Stomach smooth muscle (tissue), 2 donors: ENCODE measurements around the gene FFAR2.
"Not testable (repeated sequence)": the region's sequence is repeated elsewhere in the genome, so short reads cannot be mapped to it uniquely, and the experiment has no call there.

Experiments used
- H3K27ac ChIP-seq: one replicate; pipeline ENCODE4 v1.7.0; 2013; ENCODE audit warnings: mild to moderate bottlenecking, low read length, inconsistent platforms
- H3K27me3 ChIP-seq, 2 donors: one replicate each; pipeline ENCODE4 v1.7.0; 2013; ENCODE audit warnings: low read length in 2 of 2; ENCODE audit not compliant: insufficient read depth in 2 of 2, control insufficient read depth in 1 of 2
- H3K36me3 ChIP-seq, 2 donors: one replicate each; pipeline ENCODE4 v1.7.0; 2013; ENCODE audit warnings: low read length in 2 of 2; ENCODE audit not compliant: control insufficient read depth in 2 of 2, insufficient read depth in 2 of 2
- H3K4me1 ChIP-seq: one replicate; pipeline ENCODE4 v1.7.0; 2013; ENCODE audit warnings: low read length; ENCODE audit not compliant: control insufficient read depth, insufficient read depth
- H3K4me3 ChIP-seq, 2 donors: one replicate each; pipeline ENCODE4 v1.7.0; 2013; ENCODE audit warnings: low read length in 2 of 2
- H3K9ac ChIP-seq, 2 donors: one replicate each; pipeline ENCODE4 v1.7.0; 2013; ENCODE audit warnings: low read length in 2 of 2, mild to moderate bottlenecking in 1 of 2
- H3K9me3 ChIP-seq, 2 donors: one replicate each; pipeline ENCODE4 v1.7.0; 2013; ENCODE audit warnings: low read length in 2 of 2; ENCODE audit not compliant: control insufficient read depth in 2 of 2
- donor health status: healthy.
- donor health status: Pancreatic carcinoma.

The FFAR2 gene

GRCh38 chr19:35457173-35457572 lies 9.1 kb downstream of the FFAR2 start:
- H3K27me3 ChIP-seq = no peaks in the 10 kb centered on the region
- H3K27ac ChIP-seq = no peak overlapping the region
- no peak overlapping the region for H3K4me3 ChIP-seq
- H3K9ac ChIP-seq = no peak overlapping the region
- H3K4me1 ChIP-seq = peaks cover 6% of the 10 kb centered on the region
- no peaks in the 10 kb centered on the region for H3K36me3 ChIP-seq
- H3K9me3 ChIP-seq = no peaks in the 10 kb centered on the region

GRCh38 chr19:35458192-35458591 lies 10.1 kb downstream of the FFAR2 start:
- Histone ChIP-seq H3K27ac (no peak overlapping the region), H3K4me3 (no peak overlapping the region), H3K9ac (no peak overlapping the region), H3K9me3 (no peaks in the 10 kb centered on the region), H3K27me3 (no peaks in the 10 kb centered on the region), H3K4me1 (peaks cover 6% of the 10 kb centered on the region), H3K36me3 (no peaks in the 10 kb centered on the region)

- H3K27ac ChIP-seq = no peak overlapping the region
- H3K36me3 ChIP-seq = no peaks in the 10 kb centered on the region
- H3K27me3 ChIP-seq = no peaks in the 10 kb centered on the region
- no peak overlapping the region for H3K4me3 ChIP-seq
- H3K9me3 ChIP-seq = no peaks in the 10 kb centered on the region
- H3K4me1 ChIP-seq = peaks cover 6% of the 10 kb centered on the region
- no peak overlapping the region for H3K9ac ChIP-seq
Measured at GRCh38 chr19:35458731-35459391, 10.8 kb downstream of the FFAR2 start.

GRCh38 chr19:35459414-35460082 lies 11.5 kb downstream of the FFAR2 start:
- no peaks in the 10 kb centered on the region for H3K27me3 ChIP-seq
- H3K9me3 ChIP-seq = no peaks in the 10 kb centered on the region
- H3K4me3 ChIP-seq = peak overlapping the region in 1 of 2 donors; percentile 8
- H3K27ac ChIP-seq = no peak overlapping the region
- H3K9ac ChIP-seq = no peak overlapping the region
- H3K36me3 ChIP-seq = no peaks in the 10 kb centered on the region
- H3K4me1 ChIP-seq = peaks cover 6% of the 10 kb centered on the region

- H3K4me1 ChIP-seq = peaks cover 6% of the 10 kb centered on the region
- H3K9me3 ChIP-seq = no peaks in the 10 kb centered on the region
- H3K9ac ChIP-seq = no peak overlapping the region
- H3K36me3 ChIP-seq = no peaks in the 10 kb centered on the region
- no peaks in the 10 kb centered on the region for H3K27me3 ChIP-seq
- no peak overlapping the region for H3K4me3 ChIP-seq
- no peak overlapping the region for H3K27ac ChIP-seq
Measured at GRCh38 chr19:35460608-35461007, 12.6 kb downstream of the FFAR2 start.

- Histone ChIP-seq H3K27ac (no peak overlapping the region), H3K9ac (no peak overlapping the region), H3K9me3 (no peaks in the 10 kb centered on the region), H3K27me3 (no peaks in the 10 kb centered on the region), H3K4me1 (peaks cover 6% of the 10 kb centered on the region), H3K36me3 (no peaks in the 10 kb centered on the region), H3K4me3 (no peak overlapping the region)
Measured at GRCh38 chr19:35461060-35461459, 13.0 kb downstream of the FFAR2 start.

- H3K4me3 ChIP-seq, H3K36me3 ChIP-seq, H3K9ac ChIP-seq, H3K9me3 ChIP-seq, H3K4me1 ChIP-seq, H3K27ac ChIP-seq, H3K27me3 ChIP-seq: not testable (repeated sequence)
Measured at GRCh38 chr19:35461788-35462187, 13.7 kb downstream of the FFAR2 start.

- Histone ChIP-seq H3K9ac (no peak overlapping the region), H3K27me3 (peaks cover 0 to 2% of the 10 kb centered on the region in 2 donors), H3K4me3 (peak overlapping the region in 1 of 2 donors; percentile 15), H3K4me1 (peaks cover 6% of the 10 kb centered on the region), H3K36me3 (no peaks in the 10 kb centered on the region), H3K9me3 (no peaks in the 10 kb centered on the region), H3K27ac (no peak overlapping the region)
Measured at GRCh38 chr19:35462476-35462953, 14.5 kb downstream of the FFAR2 start.

GRCh38 chr19:35462956-35463355 lies 14.9 kb downstream of the FFAR2 start:
- not testable (repeated sequence) for H3K4me1 ChIP-seq, H3K9me3 ChIP-seq, H3K27ac ChIP-seq, H3K36me3 ChIP-seq, H3K27me3 ChIP-seq, H3K4me3 ChIP-seq, H3K9ac ChIP-seq

GRCh38 chr19:35466259-35466658 lies 18.2 kb downstream of the FFAR2 start:
- peaks cover 2 to 4% of the 10 kb centered on the region in 2 donors for H3K27me3 ChIP-seq

GRCh38 chr19:35468637-35469036 lies 20.6 kb downstream of the FFAR2 start:
- H3K4me3 ChIP-seq = no peak overlapping the region

More at GRCh38 chr19:35466259-35466658, 18.2 kb downstream of the FFAR2 start:
- no peak overlapping the region for H3K9ac ChIP-seq
- no peaks in the 10 kb centered on the region for H3K36me3 ChIP-seq
- H3K4me3 ChIP-seq = no peak overlapping the region
- no peaks in the 10 kb centered on the region for H3K9me3 ChIP-seq
- no peaks in the 10 kb centered on the region for H3K4me1 ChIP-seq
- no peak overlapping the region for H3K27ac ChIP-seq

More at GRCh38 chr19:35468637-35469036, 20.6 kb downstream of the FFAR2 start:
- H3K27me3 ChIP-seq = peaks cover 2 to 4% of the 10 kb centered on the region in 2 donors
- H3K36me3 ChIP-seq = no peaks in the 10 kb centered on the region
- H3K9me3 ChIP-seq = no peaks in the 10 kb centered on the region
- H3K27ac ChIP-seq = no peak overlapping the region
- no peaks in the 10 kb centered on the region for H3K4me1 ChIP-seq
- H3K9ac ChIP-seq = no peak overlapping the region
